Lower lobe of right lung (tissue), 2 donors: ENCODE data around the gene ABHD8. TPM values are rescaled to one million over a fixed set of nuclear protein-coding genes. Genes with fewer than 3 reads are reported as not detected.
A peak's percentile ranks its signal among the peaks of the same experiment; 100 is the strongest.

Source experiments
- ATAC-seq, 2 donors: fragments of 200-7000 bp; cut with Tn5 transposase; one replicate each; pipeline ENCODE4 v1.9.1; 2020 to 2022; ENCODE audit warnings: mild to moderate bottlenecking in 2 of 2, moderate library complexity in 2 of 2
- DNase-seq: peaks from one replicate; pipeline ENCODE4 v3.0.0-alpha.2; 2020
- H3K27ac ChIP-seq: fragments of 200-600 bp; one replicate; pipeline ENCODE4 v1.8.0; 2022
- H3K27me3 ChIP-seq: fragments of 200-600 bp; one replicate; pipeline ENCODE4 v1.8.0; 2022; ENCODE audit warnings: low read depth
- H3K36me3 ChIP-seq: fragments of 200-600 bp; one replicate; pipeline ENCODE4 v1.8.0; 2022; ENCODE audit warnings: mild to moderate bottlenecking
- H3K4me1 ChIP-seq: fragments of 200-600 bp; one replicate; pipeline ENCODE4 v1.8.0; 2022
- H3K4me3 ChIP-seq: fragments of 200-600 bp; one replicate; pipeline ENCODE4 v1.8.0; 2022; ENCODE audit warnings: mild to moderate bottlenecking
- H3K9me3 ChIP-seq: fragments of 200-600 bp; one replicate; pipeline ENCODE4 v1.8.0; 2022
- CTCF ChIP-seq: fragments of 200-600 bp; IDR thresholded peaks from one replicate; pipeline ENCODE4 v1.8.0; 2022; ENCODE audit warnings: antibody characterized with exemption, mild to moderate bottlenecking
- intact Hi-C: fragments of 100-400 bp; cut with DNase I; formaldehyde crosslinking; loops from one replicate; pipeline ENCODE4 v1.11.0; 2022
- total RNA-seq: library from RNA; stranded (reverse); fragmentation: NEBNext Ultra II Directional; extraction: Animal tissue kit (Norgen Biotek cat#: 25700); gene quantifications from one replicate; pipeline ENCODE4 v1.2.1, GENCODE V29; 2021
- donor health status: DM: no; HTN: yes; CAD: no; lungs with severe emphysema.

The ABHD8 gene
- total RNA-seq, 1 donor from 2014 or later = 19.5 TPM

DNA sequence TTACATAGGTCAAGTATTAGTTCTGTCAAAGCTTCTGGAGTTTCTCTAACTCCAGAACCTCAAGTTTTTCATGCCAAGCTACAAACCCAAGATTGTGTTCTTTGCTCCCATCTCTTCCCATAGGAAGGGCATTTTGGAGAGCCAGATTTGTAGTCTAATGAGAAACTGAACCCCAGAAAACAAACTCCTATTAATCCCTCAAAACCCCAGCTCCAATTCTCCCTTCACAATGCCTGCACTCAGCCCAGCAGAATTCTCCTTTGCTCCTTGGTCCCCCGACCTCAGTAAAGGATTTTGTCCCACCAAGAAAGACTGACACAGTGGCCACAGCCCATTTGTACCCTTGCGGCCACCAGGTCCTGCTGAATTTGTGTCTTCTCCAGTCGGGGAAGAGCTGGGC lies 47.1 kb downstream of the ABHD8 start:
- no peak overlapping the region for H3K4me3 ChIP-seq
- H3K4me1 ChIP-seq = no peaks in the 10 kb centered on the region
- H3K27ac ChIP-seq = no peak overlapping the region
- H3K9me3 ChIP-seq = no peaks in the 10 kb centered on the region
- TF ChIP-seq CTCF = no peak
- no peak for DNase-seq
- H3K27me3 ChIP-seq = no peaks in the 10 kb centered on the region
- no peak for ATAC-seq
- peaks cover 36% of the 10 kb centered on the region for H3K36me3 ChIP-seq
- intact Hi-C loops = no loop called here

- ATAC-seq (peak; percentile 85 to 90), DNase-seq (peak; percentile 65)
- intact Hi-C loops = no loop called here
- Histone ChIP-seq H3K4me3 (no peak overlapping the region), H3K9me3 (no peaks in the 10 kb centered on the region), H3K27ac (peak overlapping the region; percentile 41), H3K36me3 (peaks cover 36% of the 10 kb centered on the region), H3K4me1 (no peaks in the 10 kb centered on the region), H3K27me3 (no peaks in the 10 kb centered on the region)
- no peak for TF ChIP-seq CTCF
Measured at GRCh38 chr19:17255150-17255621, 48.0 kb downstream of the ABHD8 start.

- peaks cover 36% of the 10 kb centered on the region for H3K36me3 ChIP-seq
- H3K27me3 ChIP-seq = no peaks in the 10 kb centered on the region
- H3K9me3 ChIP-seq = no peaks in the 10 kb centered on the region
- intact Hi-C loops = no loop called here
- no peak for DNase-seq
- no peak overlapping the region for H3K4me3 ChIP-seq
- H3K4me1 ChIP-seq = no peaks in the 10 kb centered on the region
- ATAC-seq = no peak
- TF ChIP-seq CTCF = no peak
- no peak overlapping the region for H3K27ac ChIP-seq
Measured at GRCh38 chr19:17254636-17255035, 48.6 kb downstream of the ABHD8 start.

GRCh38 chr19:17249887-17250548 lies 53.2 kb downstream of the ABHD8 start:
- intact Hi-C loops = no loop called here
- Histone ChIP-seq H3K27me3 (no peaks in the 10 kb centered on the region), H3K9me3 (no peaks in the 10 kb centered on the region), H3K4me1 (peaks cover 12% of the 10 kb centered on the region), H3K4me3 (no peak overlapping the region), H3K36me3 (peaks cover 17% of the 10 kb centered on the region), H3K27ac (no peak overlapping the region)
- no peak for TF ChIP-seq CTCF
- DNase-seq (no peak), ATAC-seq (no peak)

DNA sequence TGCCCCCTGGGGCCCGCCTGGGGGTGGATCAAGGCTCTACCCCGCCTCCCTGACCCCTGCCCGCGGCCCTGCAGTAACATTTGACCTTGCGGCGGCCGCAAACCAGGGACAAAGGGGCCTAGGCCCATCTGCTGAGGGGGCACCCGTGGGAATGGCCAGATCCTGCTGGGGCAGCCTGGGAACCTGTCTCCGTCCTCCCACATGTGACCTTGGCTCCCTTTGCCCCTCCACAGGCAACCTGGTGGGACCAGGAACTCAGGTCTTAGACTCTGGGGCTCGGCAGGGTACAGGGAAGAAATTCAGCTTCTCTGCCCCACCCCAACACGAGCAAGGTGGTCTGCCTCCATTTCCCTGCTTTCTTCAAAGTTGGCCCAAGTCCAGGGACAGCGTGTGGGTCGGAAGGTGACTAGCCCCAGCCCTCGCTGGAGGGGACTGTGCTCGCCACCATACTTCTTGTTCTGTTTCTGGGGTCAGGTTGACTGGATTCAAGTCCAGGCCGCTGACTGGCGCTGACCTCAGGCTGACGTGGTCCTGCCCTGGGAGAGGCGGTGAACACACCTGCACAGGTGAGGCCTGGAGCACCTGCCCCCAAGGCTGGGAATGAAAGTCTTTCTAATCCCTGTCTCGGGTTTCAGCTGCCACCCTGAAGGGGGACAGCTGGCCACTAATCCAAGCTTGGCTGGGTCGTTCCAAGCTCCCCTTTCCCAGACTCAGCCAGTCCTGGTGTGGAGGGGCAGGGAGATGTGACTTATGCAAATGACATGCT lies 55.0 kb downstream of the ABHD8 start:
- DNase-seq (no peak), ATAC-seq (no peak)
- Histone ChIP-seq H3K36me3 (peaks cover 10% of the 10 kb centered on the region), H3K27ac (peak overlapping the region; percentile 49), H3K4me1 (peaks cover 21% of the 10 kb centered on the region), H3K4me3 (no peak overlapping the region), H3K27me3 (no peaks in the 10 kb centered on the region), H3K9me3 (no peaks in the 10 kb centered on the region)
- no peak for TF ChIP-seq CTCF
- intact Hi-C loops = no loop called here
